Vagina (tissue), 2 donors: ENCODE measurements around the gene PIP4K2C.

Experiments used
- CTCF ChIP-seq, 3 experiments: fragments of 450-650 bp in 2 of 3; fragments of 200-600 bp in 1 of 3; sonication (generic) in 1 of 3; IDR thresholded peaks; one replicate each; pipeline ENCODE4 v1.5.1; 2017 to 2019; ENCODE audit warnings: antibody characterized with exemption in 3 of 3, mild to moderate bottlenecking in 2 of 3, moderate library complexity in 2 of 3
- POLR2A ChIP-seq, 2 donors: fragments of 450-650 bp; IDR thresholded peaks; one replicate each; pipeline ENCODE4 v1.6.1; 2017; ENCODE audit warnings: antibody characterized with exemption in 2 of 2, mild to moderate bottlenecking in 2 of 2, moderate library complexity in 2 of 2
- POLR2AphosphoS5 ChIP-seq, 2 donors: sonication (generic); formaldehyde crosslinking; IDR thresholded peaks; one replicate each; pipeline ENCODE4 v1.9.0; 2017; ENCODE audit warnings: antibody characterized with exemption in 2 of 2, mild to moderate bottlenecking in 2 of 2, low read depth in 1 of 2; ENCODE audit not compliant: insufficient read depth in 1 of 2

- TF ChIP-seq CTCF (IDR thresholded peaks at IDR 0.05) = no peak
- TF ChIP-seq POLR2A (IDR thresholded peaks at IDR 0.05) = no peak
- no peak for TF ChIP-seq POLR2AphosphoS5 (IDR thresholded peaks at IDR 0.05; ENCODE audit: insufficient read depth in 1 of 2, low read depth in 1 of 2)
Observed at GRCh38 chr12:57609781-57610553, 19.0 kb downstream of the PIP4K2C start.
